GM10248 (cell line): ENCODE data around the gene ZNF438.
A peak's percentile ranks its signal among the peaks of the same experiment; 100 is the strongest.

ENCODE experiments used
- CTCF ChIA-PET: fragments of 300-600 bp; sonication (Branson Sonifier 250); formaldehyde crosslinking; extraction: SDS; loops from one replicate; lab custom pipeline; 2021; ENCODE audit warnings: antibody characterized with exemption; lab: Yijun Ruan, JAX
- POLR2A ChIA-PET: fragments of 350-650 bp; sonication (Branson Sonifier 250); formaldehyde crosslinking; extraction: SDS; loops from one replicate; lab custom pipeline; 2020; ENCODE audit warnings: antibody characterized with exemption; lab: Yijun Ruan, JAX
- DNase-seq: peaks from one replicate; pipeline ENCODE4 v3.0.0; 2012; ENCODE audit errors: extremely low spot score
- TF ChIP-seq, protein P1 (sequence below): IDR thresholded peaks from 2 replicates; pipeline ENCODE4 v1.5.1; 2012; ENCODE audit warnings: mild to moderate bottlenecking, low read depth; ENCODE audit errors: extremely low read depth, missing control alignments, control extremely low read depth

ZNF438 gene

DNA sequence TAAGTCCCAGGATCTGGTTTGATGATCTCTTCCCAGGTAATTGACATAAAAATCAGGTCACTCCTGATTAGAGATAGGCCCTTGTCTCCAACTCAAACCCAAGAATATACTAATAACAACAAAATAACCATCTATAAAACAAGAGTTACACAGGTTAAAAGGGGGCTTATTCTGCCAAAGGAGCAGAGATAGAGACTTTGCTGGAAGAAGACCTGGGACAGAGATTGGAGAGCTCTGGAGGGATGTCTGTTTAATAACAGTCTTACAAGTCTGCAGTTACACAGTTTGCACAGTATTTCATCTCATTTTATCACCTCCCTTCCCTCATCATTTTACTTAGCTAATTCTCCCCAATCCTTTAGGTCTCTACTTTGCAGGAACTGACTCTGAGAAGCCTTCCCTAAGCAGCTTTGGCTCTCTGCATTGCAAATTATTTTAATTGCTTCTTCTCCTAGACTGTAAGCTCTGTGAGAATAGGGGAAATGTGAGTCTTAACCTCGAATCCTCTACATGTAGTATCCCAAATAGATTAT is 3.7 kb upstream of the ZNF438 start:
- CTCF ChIA-PET, result interaction anchor here (1.1 to 1.7 kb wide), 4 partner anchors 10 to 249 kb away, joined by 4 to 8 read pairs (median 4); no protein-coding TSS in a partner anchor
- TF ChIP-seq, protein P1, sequence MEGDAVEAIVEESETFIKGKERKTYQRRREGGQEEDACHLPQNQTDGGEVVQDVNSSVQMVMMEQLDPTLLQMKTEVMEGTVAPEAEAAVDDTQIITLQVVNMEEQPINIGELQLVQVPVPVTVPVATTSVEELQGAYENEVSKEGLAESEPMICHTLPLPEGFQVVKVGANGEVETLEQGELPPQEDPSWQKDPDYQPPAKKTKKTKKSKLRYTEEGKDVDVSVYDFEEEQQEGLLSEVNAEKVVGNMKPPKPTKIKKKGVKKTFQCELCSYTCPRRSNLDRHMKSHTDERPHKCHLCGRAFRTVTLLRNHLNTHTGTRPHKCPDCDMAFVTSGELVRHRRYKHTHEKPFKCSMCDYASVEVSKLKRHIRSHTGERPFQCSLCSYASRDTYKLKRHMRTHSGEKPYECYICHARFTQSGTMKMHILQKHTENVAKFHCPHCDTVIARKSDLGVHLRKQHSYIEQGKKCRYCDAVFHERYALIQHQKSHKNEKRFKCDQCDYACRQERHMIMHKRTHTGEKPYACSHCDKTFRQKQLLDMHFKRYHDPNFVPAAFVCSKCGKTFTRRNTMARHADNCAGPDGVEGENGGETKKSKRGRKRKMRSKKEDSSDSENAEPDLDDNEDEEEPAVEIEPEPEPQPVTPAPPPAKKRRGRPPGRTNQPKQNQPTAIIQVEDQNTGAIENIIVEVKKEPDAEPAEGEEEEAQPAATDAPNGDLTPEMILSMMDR, result no peak
- POLR2A ChIA-PET, result interaction anchor here (0.6 kb wide), 1 partner anchor 66 kb away, joined by 3 read pairs; no protein-coding TSS in a partner anchor

DNA sequence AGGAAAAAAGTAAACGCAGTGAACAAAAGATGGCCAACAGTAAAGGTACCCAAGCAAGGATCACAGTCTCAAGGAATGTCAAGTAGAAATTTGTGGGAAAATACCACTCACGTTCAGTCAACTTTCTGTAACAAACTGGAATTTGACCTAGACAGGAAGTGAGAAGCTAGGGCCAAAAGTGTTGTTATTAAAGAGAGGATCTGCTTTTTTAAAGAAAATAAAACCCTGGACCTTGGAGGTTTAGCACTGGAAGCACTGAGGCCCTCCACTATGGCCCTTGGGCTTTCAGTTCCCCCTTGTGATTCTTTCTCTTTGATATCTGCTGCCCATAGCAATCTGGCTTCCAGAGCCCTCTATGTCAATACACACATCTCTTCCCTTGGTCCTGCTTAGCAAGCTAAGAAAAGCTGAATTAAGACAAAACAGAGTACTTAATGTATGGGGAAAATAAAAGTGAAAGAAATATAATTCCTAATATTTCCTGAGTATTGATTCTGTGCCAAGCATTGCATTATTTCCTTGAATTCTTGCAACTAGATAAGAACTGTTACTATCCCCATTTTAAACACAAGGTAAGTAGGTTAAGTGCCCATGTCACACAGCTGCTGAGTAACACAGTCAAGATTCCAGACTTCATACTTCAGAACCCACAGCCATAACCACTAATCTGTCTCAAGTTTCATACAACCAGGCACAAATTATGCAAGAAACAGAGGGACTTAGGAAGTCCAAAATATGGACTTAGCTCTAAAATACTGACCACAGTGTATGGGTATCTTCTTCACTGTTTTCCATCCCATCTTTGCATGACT is 2.6 kb upstream of the ZNF438 start:
- no peak for DNase-seq
- ChIA-PET CTCF (no interaction called here), POLR2A (no interaction called here)
- TF ChIP-seq, protein P1, result no peak

More for the DNA sequence above, 3.7 kb upstream of the ZNF438 start:
- DNase-seq, result no peak

DNA sequence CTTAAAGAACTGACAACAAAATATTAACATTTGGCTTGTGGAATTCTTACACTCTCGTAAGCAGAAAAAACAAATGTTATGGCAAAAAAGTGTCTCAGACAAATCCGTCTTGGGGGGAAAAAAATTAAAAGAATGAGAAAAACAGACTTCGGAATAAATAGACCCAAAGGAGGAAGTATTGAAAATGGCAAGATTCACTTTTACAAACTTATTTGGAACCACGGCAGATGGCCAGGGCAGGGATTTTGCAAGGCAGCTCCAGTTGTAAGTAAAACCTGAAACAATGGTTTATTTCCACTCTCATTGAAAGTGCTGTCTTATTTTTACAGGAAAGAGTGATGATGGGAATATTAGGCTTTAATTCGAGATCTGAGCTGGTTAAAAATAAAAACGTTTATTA is 1.5 kb upstream of the ZNF438 start:
- TF ChIP-seq, protein P1, result no peak
- CTCF ChIA-PET, result interaction anchor here (1.5 to 2.2 kb wide), 2 partner anchors 249 to 693 kb away, joined by 3 to 12 read pairs; no protein-coding TSS in a partner anchor
- no peak for DNase-seq
- POLR2A ChIA-PET, result no interaction called here

DNA sequence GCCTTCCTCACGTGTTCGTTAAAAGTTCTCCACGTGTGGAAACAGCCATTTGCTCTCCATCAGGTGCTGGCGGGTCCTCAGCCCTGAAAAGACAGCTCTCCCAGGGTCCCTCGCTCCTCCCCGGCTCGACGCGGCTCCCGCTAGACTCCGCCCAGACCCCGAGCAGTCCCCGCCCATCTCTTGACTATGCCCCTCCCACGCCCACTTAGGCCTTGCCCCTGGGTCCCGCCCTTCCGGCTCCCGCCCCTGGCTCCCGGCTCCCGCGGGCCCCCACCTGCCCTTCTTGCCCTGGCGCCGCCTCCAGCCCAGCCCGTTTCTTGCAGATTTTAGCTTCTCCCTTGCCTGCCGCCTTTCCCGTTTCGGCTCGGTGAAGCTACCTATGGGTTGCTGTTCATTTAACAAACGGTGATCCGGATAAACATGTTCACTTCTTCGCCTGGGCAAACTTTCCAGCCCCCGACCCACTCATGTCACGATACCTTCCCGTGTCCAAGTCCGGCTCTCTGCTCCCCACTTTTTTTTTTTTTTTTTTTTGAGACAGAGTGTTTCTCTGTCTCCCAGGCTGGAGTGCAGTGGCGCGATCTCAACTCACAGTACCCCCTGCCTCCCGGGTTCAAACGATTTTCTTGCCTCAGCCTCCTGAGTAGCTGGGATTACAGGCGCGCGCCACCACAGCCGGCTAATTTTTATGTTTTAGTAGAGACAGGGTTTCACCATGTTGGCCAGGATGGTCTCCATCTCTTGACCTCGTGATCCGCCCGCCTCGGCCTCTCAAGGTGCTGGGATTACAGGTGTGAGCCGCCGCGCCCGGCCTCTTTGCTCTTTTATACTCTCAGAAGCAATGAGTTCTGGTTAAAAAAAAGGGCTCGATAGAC is 830 bp upstream of the ZNF438 start:
- POLR2A ChIA-PET, result interaction anchor here (0.6 to 1.0 kb wide), 2 partner anchors 24 to 300 kb away, joined by 4 read pairs; no protein-coding TSS in a partner anchor
- CTCF ChIA-PET, result interaction anchor here (0.6 to 2.2 kb wide), 29 partner anchors 9 to 776 kb away, joined by 3 to 12 read pairs (median 3); no protein-coding TSS in a partner anchor
- TF ChIP-seq, protein P1, result no peak
- peak; percentile 96 for DNase-seq

DNA sequence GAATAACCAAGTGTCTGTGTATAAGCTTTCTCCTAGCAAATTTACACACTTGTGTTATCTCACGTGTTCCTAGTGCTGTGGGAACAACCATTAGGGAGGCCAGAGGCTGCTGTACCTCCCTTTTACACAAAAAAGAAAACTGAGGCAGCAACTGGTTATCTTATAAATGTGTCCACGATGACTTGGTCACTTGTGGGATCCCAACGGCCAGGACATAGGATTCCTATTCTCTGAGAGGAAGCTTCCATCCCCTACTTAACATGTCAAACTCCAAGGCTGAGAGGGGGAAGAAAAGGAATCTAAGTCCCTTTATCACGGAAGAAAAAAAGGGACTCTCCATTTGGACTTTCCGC is 484 bp downstream of the ZNF438 start:
- ChIA-PET CTCF (interaction anchor here (1.0 to 2.2 kb wide), 20 partner anchors 8 to 353 kb away, joined by 3 to 12 read pairs (median 4); no protein-coding TSS in a partner anchor), POLR2A (interaction anchor here (1.0 kb wide), 1 partner anchor 23 kb away, joined by 4 read pairs; no protein-coding TSS in a partner anchor)
- TF ChIP-seq, protein P1, result no peak
- no peak for DNase-seq
